GM12873 (cell line): ENCODE measurements around the gene CASP9.

Experiments
- CTCF ChIP-seq: IDR thresholded peaks from 2 replicates; pipeline ENCODE4 v1.5.1; 2012; ENCODE audit warnings: low read depth, mild to moderate bottlenecking, moderate library complexity, low read length, control low read depth; ENCODE audit not compliant: insufficient read depth; ENCODE audit errors: missing control alignments

The CASP9 gene

DNA sequence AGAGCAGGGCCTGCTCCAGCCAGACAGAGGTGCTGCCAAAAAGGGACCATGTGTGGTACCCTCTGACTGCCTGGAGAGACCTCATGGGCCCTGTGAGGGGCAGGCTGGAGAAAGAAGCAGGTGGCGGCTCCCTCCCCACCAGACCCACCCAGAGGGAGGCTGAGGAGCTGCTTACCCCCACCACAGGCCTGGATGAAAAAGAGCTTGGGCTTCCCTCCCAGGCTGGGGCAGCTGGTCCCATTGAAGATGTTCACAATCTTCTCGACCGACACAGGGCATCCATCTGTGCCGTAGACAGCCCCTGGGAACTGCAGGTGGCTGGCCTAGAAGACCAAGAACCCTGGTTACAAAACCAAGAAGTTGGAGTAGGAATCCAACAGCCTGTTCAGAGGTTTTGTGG, 19.6 kb downstream of the CASP9 start:
- TF ChIP-seq CTCF: no peak

- TF ChIP-seq CTCF: peak; percentile 85
Measured at GRCh38 chr1:15501208-15502032, 22.6 kb downstream of the CASP9 start.

DNA sequence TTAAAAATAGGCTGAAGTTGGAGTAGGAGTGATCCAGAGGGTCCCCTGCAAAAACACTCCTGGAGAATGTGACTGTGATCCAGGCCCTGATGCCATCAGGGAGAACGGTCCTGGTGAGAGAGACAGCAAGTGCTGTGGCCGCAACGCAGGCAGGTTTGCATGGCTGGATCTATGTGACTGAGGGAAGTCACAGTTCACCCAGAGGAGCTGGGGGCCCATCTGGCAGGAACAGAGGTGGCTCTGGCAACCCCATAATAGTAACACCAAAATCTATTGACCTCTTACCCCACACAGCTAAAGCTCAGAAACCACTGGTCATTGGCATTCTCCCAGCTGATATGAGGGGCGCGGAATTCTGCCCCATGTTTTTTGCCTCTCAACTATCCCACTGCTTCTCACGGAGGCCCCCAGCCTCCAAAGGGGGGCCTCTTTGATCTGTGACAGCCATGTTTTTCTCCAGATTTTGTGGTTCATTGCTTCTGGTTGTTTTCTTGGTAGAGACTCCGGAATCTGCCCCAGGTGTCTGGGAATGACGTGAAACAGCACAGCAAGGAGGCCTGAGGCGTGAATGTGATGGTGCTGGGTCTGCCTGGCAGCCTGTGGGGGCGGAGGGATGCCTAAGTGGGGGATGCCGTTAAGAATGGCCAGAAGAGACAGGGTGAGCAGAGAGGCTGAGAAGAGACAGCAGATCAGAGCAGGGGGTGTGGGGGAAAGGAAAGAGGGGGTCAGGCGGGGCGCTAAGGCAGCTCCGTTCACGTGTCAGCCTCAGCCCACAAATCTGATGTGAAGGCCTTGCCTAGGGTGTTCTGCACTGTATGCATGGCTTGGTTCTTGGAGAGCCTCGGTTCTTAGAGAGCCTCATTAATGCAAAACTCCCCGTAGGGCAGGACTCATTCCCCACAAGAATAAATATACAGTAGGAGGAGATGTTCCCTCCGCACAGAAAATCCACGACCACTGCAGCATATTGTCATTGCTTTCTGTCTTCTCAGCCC, 23.5 kb downstream of the CASP9 start:
- TF ChIP-seq CTCF: no peak

GRCh38 chr1:15493869-15494390, 30.1 kb downstream of the CASP9 start:
- no peak for TF ChIP-seq CTCF

DNA sequence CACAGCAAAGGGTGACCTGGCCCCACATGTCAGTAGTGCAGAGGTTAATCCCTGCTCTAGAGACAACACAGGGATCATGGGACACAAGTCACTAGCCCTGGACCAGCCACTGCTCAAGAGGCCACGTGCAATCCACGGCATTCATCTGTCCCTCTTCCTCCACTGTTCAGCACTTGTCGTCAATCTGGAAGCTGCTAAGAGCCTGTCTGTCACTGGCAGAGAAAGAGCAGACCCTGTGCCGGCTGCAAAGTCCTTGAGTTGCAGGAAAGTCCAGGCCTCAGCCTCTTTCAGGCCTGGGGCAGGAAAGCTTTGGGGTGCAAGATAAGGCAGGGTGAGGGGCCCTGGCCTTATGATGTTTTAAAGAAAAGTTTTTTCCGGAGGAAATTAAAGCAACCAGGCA, 31.4 kb downstream of the CASP9 start:
- no peak for TF ChIP-seq CTCF

DNA sequence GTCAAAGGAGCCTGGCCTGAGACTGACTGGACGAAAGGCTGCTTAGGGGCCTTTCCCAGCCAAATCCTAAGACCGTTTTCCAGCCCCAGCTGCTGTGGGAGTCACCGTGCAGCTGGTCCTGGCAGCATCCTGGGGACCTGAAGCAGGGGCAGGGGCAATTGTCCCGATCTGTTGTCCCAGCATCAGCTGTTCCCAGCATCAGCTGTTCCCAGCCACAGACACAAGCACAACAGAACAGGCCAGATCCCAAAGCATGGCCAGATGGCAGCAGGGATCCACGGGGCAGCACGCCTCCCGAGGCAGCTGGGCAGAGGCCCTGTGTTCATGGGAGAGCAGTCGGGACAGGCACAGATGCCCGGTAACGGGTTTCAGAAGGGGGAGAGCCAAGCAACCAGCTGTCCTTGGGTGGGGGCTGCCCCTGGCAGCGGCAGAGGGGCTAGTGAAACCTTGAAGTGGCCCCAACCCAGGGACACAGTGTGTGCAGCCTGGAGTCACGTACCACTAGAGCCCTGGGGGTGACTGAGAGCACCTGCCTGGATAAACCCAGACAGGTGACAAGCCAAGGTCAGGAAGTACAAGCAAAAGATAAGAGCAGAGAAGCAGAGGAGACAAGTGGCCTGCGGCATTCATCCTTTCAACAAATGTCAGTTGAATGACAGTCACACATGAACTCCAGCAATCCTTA, 34.8 kb downstream of the CASP9 start:
- TF ChIP-seq CTCF: no peak
